ENCODE measurements around the gene PNPLA7.
"Not testable (repeated sequence)": the region's sequence is repeated elsewhere in the genome, so short reads cannot be mapped to it uniquely, and the experiment has no call there.

The PNPLA7 gene

GRCh38 chr9:137416006-137416562, 134.1 kb downstream of the PNPLA7 start:
- DNase-seq: no peak

GRCh38 chr9:137415451-137415850, 134.8 kb downstream of the PNPLA7 start:
- no peak for DNase-seq

GRCh38 chr9:137412431-137412830, 137.8 kb downstream of the PNPLA7 start:
- no peak for DNase-seq

GRCh38 chr9:137411645-137412380, 138.4 kb downstream of the PNPLA7 start:
- DNase-seq: peak in 1 of 5 donors; percentile 41

GRCh38 chr9:137411260-137411644, 138.9 kb downstream of the PNPLA7 start:
- DNase-seq: no peak

- DNase-seq: no peak
Measured at GRCh38 chr9:137410891-137411249, 139.3 kb downstream of the PNPLA7 start.

GRCh38 chr9:137410236-137410890, 139.8 kb downstream of the PNPLA7 start:
- not testable (repeated sequence) for DNase-seq
